Measurements from ENCODE around the gene PPP2R2B.

The PPP2R2B gene

DNA sequence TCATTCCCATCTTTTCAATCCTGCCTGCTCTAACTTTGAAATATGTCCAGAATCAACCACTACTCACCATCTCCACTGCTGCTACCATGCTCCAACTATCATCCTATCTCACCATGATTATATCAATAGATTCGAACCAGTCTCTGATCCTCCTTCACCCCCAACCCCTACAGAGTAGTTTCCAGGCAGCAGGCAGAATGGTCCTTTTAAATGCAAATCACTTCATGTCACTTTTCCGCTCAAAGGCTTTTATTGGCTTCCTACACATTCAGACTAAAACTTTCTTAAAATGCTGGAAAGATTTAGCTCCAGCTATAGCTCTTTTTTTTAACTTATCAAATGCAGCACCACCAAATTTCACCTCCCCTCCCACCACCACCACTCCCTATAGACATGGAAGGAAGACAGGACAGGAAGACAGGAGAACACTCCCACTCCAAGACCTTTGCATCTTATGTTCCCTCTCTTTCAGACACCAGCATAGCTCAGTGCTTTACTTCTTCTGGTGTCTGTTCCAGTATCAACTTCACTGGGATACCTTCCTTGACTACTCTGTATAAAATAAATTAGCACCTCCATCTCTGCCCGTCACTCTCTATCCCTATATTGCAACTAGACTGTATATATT is 9.9 kb upstream of the PPP2R2B start:
- DNase-seq (ENCODE audit: insufficient read length, low spot score): no peak
- no peak for FAIRE-seq

DNA sequence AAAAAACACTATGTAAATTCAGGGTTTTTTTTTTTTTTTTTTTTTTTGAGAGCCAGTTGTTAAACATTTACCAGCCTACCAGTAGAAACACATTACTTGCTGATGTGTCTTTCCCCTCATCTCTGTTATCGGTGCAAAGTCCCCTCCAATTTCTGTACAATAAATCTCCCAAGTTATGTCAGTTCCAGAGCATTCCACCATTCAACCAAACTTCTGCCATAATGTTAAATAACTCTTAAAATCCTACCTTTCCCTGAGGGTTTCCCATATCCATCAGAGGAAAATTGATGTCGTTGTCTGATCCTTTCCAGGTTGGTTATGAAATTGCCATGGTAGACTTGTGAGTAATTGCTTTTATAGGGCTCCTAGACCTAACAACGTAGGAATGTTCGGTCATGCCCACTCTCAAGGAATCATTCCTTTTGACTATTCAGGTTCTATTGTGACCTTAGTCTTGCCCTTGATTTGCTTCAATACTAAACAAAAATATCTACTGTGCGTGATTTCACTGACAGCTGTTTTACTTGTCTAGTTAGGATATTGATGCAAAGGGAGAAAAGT is 5.6 kb upstream of the PPP2R2B start:
- no peak for FAIRE-seq
- DNase-seq (ENCODE audit: insufficient read length, low spot score): no peak

DNA sequence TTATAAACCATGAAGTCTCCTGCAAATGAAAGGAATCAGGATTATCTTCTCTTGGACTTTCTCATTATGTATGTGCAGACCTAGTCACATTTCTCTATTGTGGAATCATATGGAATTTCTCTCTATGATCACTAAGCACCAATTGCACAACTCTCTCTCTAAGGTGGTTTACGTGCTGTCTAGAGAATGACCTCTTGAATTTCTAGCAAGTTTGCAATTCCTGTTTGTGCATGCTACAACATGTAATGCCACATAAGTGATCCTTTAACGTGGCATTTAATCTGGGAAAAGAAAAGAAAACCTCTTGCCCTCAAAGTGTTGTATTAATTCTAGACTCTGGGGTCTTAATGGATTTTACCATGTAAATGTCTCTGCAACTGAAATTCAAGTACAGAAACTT is 5.0 kb upstream of the PPP2R2B start:
- FAIRE-seq: no peak

DNA sequence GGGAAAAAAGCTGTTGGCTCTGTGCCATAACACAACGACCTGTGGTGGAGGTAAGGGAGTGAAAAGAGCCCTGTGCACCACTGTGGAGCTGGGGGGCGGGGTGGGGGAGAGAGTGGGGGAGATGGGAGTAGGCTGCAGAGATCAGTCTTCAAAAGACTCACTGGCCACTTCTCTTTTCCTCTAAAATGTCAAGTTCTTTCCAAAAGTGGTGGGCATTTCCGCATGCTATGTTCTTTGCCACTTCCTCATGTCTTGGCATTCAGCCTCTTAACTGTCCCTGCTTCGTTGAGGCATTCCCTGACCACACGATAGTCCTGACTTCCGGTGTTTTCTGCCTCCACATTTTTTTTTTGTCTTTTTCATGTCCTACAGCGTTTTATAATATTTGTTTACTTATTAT is 2.4 kb upstream of the PPP2R2B start:
- FAIRE-seq: no peak
- no peak for DNase-seq (ENCODE audit: insufficient read length, low spot score)

More for the DNA sequence above, 5.0 kb upstream of the PPP2R2B start:
- no peak for DNase-seq (ENCODE audit: insufficient read length, low spot score)

DNA sequence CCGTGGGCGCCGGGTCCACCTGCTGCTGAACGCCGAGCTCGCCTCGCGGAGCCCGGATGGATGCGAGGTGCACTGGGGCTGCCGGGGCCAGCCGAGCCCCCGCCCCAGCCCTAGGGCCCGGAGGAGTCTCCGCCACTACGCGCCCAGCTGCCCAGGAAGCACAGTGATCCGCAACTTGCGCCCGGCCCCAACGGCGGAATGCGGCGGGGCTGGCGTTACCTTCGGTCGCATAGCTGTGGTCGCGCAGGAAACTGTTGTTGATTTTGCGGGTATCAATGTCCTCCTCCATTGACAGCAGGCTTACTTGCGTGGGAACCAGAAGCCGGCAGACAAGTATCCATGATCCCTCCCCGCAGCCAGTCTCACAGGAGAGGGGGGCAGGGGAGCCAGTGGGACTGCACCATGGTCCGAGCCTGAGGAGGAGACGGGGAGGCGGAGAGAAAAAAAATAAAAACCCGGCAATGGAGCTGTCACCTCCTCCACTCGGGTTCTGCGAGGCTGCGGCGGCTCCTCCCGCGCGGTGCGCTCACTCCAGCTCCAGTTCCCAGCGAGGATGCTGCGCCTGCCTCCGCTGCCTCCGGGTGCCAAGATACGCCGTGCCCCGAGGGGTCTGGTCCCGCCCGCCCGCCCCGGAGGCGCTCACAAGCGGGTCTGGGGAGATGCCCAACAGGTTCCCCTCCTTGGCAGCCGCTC is 628 bp downstream of the PPP2R2B start:
- FAIRE-seq: no peak
- DNase-seq (ENCODE audit: insufficient read length, low spot score): no peak

DNA sequence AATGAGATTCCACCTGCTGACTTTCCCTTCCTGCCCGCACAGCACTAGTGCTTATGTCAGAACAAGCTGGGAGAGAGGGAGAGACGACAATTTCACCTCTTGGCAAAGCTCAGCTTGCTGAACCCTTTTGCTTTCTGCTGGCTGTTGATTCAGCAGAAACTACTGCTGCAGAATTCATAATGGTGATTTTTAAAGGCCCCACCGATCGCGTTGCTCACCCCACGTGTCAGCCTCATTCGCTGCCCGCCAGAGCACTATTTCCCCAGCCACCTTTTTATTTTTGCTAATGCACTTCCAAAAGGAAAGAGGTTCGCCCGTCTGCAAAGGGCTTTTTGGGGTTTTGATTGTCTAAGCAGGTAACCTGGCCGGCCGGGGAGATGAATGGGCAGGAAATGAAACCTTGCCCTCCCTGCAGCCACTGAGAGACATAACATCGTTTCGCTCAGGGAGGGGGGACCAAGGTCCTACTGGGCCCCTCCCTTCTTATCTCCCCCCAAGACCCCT is 1.3 kb downstream of the PPP2R2B start:
- no peak for FAIRE-seq
- DNase-seq (ENCODE audit: insufficient read length, low spot score): no peak

DNA sequence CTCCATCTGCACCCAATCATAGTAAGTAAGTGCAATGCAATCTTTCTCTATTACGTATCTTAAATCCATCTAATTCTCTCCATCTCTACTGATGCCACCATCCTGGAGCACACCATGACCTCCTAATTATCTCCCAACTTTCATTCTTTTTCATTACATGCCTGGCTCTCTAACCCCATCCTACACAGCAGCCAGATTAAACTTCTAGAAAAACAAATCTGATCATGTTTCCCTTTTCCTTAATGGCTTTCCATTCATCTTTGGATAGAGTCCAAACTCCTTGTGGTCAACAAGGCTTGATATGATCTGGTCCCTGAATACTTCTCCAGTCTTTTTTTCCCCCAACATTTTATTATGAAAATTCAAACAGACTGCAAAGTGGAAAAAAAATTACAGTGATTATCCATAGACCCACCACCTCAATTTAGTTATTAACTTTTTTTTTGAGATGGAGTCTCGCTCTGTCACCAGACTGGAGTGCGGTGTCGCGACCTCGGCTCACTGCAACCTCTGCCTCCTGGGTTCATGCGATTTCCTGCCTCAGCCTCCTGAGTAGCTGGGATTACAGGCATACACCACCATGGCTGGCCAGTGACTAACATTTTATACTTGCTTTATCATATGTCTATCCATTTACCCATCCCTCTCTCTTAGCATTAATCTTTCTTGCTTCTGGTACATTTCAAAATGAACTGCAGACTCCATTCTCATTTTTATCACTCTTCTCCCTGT is 5.2 kb downstream of the PPP2R2B start:
- DNase-seq (ENCODE audit: insufficient read length, low spot score) (no peak), FAIRE-seq (no peak)

DNA sequence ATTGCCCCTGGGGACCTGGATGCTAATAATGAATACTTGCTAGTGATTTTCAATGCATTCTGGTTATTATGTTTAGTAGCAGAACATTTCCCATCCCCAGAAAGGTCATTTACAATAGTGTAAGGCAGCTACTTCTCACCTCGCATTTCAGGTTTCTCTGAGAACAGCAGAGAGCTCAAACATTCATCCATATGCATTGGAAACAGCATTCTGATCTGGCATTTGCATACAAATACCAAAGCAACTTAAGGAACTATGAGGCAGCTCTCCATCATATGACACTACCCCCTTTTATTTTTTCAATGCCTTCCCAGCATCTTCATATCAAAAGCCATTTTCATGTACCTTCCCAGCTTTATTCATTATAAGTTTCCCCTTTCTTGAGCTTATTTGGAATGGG is 6.4 kb downstream of the PPP2R2B start:
- no peak for DNase-seq (ENCODE audit: insufficient read length, low spot score)
- no peak for FAIRE-seq

DNA sequence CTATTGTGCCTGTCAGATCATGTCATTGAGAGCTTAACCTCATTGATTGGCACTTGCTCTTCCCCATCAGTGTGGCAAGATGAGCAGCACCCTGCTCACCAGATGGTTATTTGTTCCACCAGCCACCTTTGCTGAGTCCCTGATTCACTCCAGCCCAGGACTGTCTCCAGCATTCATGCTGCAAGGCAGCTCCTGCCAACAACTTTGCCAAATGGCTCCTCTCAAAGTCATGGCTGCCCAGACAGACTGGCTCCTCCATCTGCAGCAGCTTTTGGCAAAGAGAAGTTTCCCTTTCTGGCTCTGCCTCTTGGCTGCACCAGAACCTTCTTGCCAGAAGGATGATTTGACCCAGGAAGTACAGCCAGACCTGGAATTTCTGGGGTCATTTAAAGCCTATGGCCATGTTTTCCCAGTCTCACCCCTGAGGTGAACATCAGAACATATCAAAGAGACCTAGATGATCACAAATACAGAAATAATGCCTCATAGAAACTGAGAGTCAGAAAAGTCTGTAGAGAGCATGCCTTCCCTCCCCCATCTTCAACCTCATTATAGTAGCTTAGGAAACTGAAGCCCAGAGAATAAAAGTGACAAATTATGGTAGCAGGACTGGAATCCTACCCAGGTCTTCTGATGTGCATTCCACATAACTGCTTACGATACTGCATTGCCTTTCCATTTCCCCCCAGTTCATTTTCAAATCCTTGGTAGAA is 10.4 kb downstream of the PPP2R2B start:
- FAIRE-seq: no peak
- DNase-seq (ENCODE audit: insufficient read length, low spot score): no peak

DNA sequence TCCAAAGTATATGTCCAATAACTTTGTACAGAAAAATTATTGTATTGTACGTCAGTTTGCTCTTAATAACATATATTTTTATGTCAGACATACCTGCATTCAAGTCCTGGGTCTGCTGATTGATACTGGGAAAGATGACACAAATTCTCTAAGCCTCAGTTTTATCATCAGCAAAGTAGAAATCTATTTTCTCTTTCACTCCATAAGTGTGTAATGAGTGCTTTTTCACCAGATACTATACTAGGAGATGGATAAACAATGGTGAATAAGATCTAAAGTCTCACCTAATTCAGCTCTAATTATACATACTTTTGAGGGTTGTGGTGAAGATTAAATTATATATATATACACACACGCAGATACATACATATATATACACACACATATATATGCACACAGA is 12.3 kb downstream of the PPP2R2B start:
- DNase-seq (ENCODE audit: insufficient read length, low spot score) (no peak), FAIRE-seq (no peak)

DNA sequence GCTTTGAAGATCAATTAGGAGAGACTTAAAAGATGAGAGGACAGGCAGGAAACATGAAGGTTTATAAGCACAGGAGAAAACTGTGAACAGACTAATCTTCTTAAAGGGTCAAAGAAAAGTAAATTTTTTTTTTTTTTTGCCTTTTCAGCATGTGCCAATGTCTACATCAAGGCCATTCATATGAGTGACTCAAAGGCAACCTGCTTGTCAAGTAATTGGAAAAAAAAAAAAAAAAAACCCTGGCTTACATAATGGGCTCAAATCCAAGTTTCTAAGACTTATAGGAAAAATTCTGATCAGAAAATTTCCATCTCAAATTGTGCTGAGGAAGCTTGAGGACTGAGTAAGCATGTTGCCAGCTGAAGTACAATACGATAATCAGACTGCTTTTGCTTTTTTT is 15.9 kb downstream of the PPP2R2B start:
- FAIRE-seq (no peak), DNase-seq (ENCODE audit: insufficient read length, low spot score) (no peak)

DNA sequence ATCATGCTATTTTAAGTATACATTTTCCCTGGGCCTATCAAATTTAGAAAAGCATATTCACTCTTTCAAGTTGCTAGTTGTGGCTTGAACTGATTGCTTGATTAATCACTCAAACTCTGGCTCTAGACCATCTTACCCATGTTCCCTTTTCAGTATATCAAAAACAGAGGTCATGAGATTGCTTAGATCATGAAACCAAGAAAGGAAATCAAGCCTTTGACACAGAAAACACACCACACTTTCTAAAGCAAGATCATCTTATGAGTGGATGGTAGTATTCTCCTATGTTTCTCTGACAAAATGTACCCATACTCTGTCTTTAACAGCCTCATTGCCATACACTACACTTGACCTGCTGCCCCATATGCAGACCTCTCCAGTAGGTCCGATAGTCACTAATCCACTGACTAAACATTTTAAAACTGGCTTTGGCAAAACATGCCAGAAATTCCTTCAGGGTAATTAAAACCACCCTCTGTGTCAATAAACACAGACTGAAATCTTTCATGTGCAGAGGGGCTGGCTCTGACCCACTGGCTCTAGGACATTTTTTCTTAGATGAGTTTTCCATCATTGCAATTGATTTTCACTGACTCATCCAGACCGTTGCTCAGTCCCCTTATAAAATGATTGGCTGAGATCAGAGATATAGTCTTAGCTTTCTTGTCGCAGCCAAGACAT is 18.2 kb downstream of the PPP2R2B start:
- FAIRE-seq (no peak), DNase-seq (ENCODE audit: insufficient read length, low spot score) (no peak)

DNA sequence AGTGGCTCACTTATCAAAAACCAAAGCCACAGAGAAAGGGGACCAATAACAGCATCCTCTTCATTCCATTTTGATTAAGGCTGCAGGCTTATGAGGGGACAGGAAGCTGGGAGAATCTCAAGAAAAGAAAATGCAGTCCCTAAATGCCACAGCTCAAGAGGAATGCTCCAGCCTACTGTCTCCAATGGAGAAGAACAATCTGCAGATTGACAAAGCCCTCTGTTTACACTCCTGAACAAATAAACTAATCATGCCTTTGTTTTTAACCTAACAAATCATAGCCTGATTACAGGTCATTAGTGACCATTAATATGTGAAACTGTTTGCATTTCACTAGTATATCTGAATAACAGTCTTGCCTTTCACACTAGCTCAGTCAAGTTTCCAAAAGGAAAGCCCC is 26.5 kb downstream of the PPP2R2B start:
- DNase-seq (ENCODE audit: insufficient read length, low spot score): no peak

DNA sequence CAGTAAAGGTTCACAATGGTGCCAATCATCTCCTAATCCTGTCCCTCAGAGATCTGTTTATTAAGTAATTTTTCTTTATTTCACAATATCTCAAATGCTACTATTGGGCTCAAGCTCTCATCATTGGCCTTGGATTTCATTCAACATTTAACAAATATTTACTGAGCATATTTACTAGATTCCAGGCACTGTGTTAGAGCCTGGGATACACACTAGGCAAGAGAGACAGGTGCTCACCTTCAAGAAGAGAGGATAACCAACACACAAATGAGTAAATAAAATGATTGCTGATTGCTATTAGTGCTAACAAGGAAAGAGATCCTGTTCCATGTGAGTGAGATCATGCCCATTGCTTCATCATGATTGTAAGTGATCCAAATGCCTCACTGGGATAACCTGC is 27.4 kb downstream of the PPP2R2B start:
- no peak for DNase-seq (ENCODE audit: insufficient read length, low spot score)
- FAIRE-seq: no peak

More for the DNA sequence above, 26.5 kb downstream of the PPP2R2B start:
- FAIRE-seq: no peak

DNA sequence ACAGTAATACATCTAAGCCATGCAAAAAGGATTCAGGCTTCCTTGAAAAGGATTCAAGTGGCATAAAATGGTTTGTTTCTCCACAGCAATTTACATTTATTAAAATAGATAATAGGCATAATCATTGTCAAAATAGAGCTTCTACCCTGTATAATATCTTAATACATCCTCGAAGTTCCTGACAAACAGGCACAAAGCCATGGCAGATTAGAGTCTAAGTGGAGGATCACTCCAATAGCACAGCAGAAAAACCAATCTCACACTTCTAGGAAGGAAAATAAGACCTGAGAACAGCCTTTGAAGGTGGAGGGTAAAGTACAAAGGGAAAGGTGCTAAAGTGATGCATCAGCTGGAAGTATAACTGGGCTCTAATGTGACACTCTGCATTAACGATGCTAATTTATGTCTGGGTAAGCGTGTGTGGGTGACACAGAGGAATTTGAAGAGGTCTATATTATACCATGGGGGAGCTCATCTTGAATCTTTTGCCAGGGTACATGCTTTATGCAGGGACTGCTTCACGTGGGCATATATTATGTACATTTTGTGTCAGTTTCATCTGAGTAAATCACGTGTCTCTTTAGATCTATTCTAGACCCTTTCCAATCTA is 28.8 kb downstream of the PPP2R2B start:
- FAIRE-seq (no peak), DNase-seq (ENCODE audit: insufficient read length, low spot score) (no peak)

DNA sequence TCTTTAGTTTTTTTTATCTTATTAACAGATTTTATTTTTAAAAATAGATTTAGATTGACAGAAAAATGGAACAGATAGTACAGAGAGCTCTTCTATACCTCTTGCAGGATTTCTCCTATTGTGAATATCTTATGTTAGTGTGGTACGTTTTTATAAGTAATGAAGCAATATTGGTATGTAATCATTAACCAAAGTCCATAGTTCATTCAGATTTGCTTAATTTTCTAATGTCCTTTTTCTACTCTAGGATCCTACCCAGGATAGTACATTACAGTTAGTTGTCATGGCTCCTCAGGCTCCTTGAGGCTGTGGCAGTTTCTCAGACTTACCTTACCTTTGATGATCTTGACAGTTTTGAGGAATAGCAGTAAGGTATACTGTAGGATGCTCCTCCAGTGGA is 30.4 kb downstream of the PPP2R2B start:
- no peak for DNase-seq (ENCODE audit: insufficient read length, low spot score)
- no peak for FAIRE-seq

DNA sequence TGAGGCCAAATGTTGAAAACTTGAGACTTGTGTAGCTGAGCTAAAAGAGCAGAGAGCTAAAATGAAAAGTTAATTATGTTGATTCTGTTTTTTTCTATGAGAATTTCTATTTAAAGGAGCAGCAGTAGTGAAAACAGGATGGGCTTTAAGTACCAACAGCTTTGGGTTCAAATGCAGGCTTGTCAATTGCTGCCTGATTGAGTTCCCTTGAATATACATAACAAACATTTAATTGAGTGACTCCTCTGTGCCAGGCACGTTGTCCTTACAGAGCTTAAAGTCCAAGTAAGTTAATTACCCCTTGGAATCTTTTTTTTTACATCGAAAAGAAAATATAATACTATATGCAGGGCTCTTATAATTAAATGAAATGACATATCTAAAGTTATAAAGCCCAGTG is 38.5 kb downstream of the PPP2R2B start:
- DNase-seq (ENCODE audit: insufficient read length, low spot score) (no peak), FAIRE-seq (no peak)

DNA sequence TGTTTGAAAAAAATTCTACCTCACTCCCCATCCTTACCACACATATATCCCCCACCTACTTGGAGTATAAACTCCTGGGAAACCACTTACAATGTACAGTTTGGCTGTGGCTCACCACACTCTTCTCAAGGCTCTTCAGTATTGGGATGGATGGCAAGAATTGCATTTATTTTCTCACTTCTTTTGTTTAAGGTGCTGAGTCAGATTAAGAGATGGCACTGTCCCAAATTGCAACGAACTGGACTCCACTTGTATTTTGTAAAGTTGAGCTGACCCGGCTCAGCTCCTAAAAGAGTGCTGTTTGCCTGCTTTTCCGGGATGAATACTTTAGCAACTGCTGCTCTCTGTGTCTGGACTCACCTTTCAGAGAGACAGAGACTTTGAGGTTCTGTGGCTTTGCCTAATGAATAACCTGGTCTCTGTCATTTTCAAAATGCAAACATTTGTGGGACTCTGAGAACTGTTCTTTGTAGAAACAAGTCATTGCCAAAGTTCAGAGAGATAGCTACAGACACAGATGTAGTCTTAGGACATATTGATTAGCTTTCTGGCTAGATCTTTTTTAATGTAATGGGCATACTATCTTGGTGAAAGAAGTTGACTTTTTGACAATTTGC is 42.2 kb downstream of the PPP2R2B start:
- no peak for DNase-seq (ENCODE audit: insufficient read length, low spot score)
- no peak for FAIRE-seq

DNA sequence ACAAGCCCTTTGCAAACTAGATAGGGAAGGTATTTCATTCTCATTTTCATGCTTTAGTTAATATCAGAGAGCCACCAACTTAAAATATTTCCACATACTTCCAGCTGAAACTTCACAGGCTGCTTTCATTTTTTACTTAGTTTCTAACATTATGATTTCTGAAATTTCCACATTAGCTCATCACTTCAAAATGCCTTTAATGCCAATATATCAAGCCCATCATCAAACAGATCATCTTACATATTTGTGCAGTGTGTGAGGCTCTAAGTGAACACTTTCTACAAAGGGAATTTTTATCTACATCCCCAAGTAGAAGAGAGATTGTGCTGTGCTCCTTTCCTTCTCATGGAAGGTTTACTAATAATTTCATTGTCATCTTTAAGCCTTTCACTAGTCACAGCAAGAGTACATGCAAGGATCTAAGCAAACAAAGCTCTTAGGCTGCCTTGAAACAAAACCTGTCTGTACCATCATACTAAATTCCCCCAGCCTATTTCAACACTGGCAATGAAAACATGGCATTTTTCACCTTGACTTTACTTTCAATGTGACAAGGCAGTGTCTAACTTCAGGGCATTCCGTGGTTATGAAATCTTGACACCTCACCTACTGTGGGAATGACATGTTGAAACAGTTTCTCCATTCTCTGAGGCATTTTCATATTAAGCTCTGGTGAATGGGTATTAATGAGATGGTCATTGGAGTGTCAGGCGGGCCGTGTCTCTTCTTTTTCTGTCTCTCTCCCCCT is 45.4 kb downstream of the PPP2R2B start:
- FAIRE-seq: no peak

More for the DNA sequence above, 45.4 kb downstream of the PPP2R2B start:
- no peak for DNase-seq (ENCODE audit: insufficient read length, low spot score)
